Activated naive CD8-positive, alpha-beta T cell treated with anti-CD3 and anti-CD28 coated beads, Interleukin-2, amount 10 ng/mL, durations not matched to agents 7 days and 5 days (primary cell): Measurements from ENCODE around the gene ZNF180. TPM values are rescaled to one million over a fixed set of nuclear protein-coding genes. Genes with fewer than 3 reads are reported as not detected.
A peak's percentile ranks its signal among the peaks of the same experiment; 100 is the strongest.
"Not testable (repeated sequence)": the region's sequence is repeated elsewhere in the genome, so short reads cannot be mapped to it uniquely, and the experiment has no call there.

Source experiments
- ATAC-seq: fragments of 150-1000 bp; cut with Tn5 transposase; one replicate; pipeline ENCODE4 v1.10.0; 2021; ENCODE audit warnings: low read depth, moderate library complexity
- POLR2A ChIA-PET: fragments of 350-600 bp; sonication (Branson Sonifier 250); formaldehyde crosslinking; loops from one replicate; lab custom pipeline; 2021; ENCODE audit warnings: antibody characterized with exemption; lab: Charles Lee
- DNase-seq: peaks from one replicate; pipeline ENCODE4 v3.0.0; 2021
- H3K27ac Mint-ChIP-seq: one replicate; pipeline ENCODE4 v1.8.0; 2022; ENCODE audit warnings: mild to moderate bottlenecking, mixed read lengths
- H3K27me3 Mint-ChIP-seq: one replicate; pipeline ENCODE4 v1.8.0; 2022; ENCODE audit warnings: mild to moderate bottlenecking, moderate library complexity, mixed read lengths
- H3K36me3 Mint-ChIP-seq: one replicate; pipeline ENCODE4 v1.8.0; 2021; ENCODE audit warnings: mild to moderate bottlenecking, mixed read lengths
- H3K4me1 Mint-ChIP-seq: one replicate; pipeline ENCODE4 v1.8.0; 2021; ENCODE audit warnings: mixed read lengths
- H3K4me3 Mint-ChIP-seq: one replicate; pipeline ENCODE4 v1.8.0; 2022; ENCODE audit warnings: mild to moderate bottlenecking, moderate library complexity, mixed read lengths
- H3K9me3 Mint-ChIP-seq: one replicate; pipeline ENCODE4 v1.8.0; 2021; ENCODE audit warnings: mixed read lengths
- total RNA-seq, 2 experiments: library from RNA; stranded (reverse); gene quantifications; one replicate each; pipeline ENCODE4 v1.2.3, GENCODE V29; 2021

ZNF180 gene
- total RNA-seq = 10 to 100 TPM; 15.4 to 16.4 TPM

DNA sequence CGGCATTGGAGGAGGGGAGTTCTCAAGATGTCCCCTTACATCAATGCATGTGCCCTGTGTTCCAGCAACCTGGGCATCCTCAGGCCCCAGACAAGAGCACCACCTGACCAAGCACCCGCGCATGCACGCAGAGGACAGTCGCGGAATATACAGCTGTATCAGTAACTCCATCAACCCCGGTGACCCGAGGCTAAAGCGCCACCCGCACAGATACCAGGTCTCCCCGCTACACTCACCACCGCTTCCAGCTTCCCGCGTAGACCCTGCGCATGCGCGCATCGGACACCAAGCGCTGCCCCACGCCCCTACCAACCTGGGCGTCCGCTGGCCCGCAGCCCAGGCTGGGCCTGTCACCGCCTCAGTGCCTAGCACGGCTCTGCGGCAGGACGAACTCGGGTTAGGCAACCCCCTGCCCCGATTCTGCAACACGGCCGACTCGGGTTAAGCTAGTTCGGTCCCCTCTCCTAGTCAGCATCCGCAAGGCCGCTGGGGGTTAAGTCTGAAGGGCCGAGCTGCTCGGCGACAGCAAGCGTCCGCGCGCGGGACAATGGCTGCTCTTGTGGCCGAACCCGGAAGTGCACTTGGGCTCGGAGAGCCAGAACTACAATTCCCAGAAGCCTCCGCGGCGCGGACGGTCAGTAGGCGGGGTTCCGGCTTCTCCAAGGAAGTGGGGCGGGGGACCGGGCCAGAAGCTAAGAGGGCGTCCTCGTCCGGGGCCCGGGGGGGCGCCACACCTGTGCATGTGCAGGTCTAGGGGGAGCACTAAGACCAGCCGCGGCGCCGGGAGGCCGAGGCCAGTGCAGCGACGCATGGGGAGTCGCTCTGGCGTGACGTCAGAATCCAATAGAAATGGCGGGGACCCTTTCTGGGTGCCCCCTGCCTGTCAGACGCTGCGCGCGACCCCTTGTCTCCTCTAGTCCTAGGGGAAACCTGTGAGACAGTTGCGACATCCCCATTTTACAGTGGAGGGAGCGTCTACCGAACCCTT is at the start of gene ZNF180:
Gene ZNF180, minus strand, starts transcription at position 561 of the 988 bp plus-strand sequence. CDS start 3,188 bp downstream, outside the sequence.
- H3K27me3 Mint-ChIP-seq = peaks cover 4% of the 10 kb centered on the region
- peaks cover 28% of the 10 kb centered on the region for H3K9me3 Mint-ChIP-seq
- POLR2A ChIA-PET = interaction anchor here (1.0 to 1.7 kb wide), 5 partner anchors 195 to 565 kb away, joined by 3 to 10 read pairs (median 5); partner anchors contain the start of genes ZNF224, ZNF226, ZNF233 and ZNF235
- H3K4me1 Mint-ChIP-seq = peaks cover 24% of the 10 kb centered on the region
- peak within 1 kb of the TSS; percentile 98 for H3K4me3 Mint-ChIP-seq
- peak within 1 kb of the TSS; percentile 93 for H3K27ac Mint-ChIP-seq
- ATAC-seq = peak; percentile 92
- peaks cover 48% of the 10 kb centered on the region for H3K36me3 Mint-ChIP-seq
- DNase-seq = peak; percentile 97

DNA sequence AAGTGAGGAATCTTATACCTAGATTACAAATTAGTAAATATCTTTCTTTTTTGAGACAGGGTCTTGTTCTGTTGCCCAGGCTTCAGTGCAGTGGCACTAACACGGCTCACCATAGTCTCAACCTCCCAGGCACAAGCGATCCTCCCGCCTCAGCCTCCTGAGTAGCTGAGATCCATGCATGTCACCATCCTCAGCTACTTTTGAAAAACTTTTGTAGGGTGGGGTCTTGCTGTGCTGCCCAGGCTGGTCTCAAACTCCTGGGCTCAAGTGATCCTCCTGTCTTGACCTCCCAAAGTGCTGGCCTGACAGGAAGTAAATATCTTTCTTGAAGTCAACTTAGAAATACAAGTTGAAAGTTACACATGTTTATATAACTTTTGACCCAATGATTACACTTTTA is 49.2 kb upstream of the ZNF180 start:
- POLR2A ChIA-PET = no interaction called here
- peaks cover 20% of the 10 kb centered on the region for H3K9me3 Mint-ChIP-seq
- no peak for ATAC-seq
- no peak overlapping the region for H3K4me3 Mint-ChIP-seq
- H3K4me1 Mint-ChIP-seq = peaks cover 6% of the 10 kb centered on the region
- DNase-seq = no peak
- no peak overlapping the region for H3K27ac Mint-ChIP-seq
- H3K27me3 Mint-ChIP-seq = peaks cover 3% of the 10 kb centered on the region
- H3K36me3 Mint-ChIP-seq = peaks cover 2% of the 10 kb centered on the region

DNA sequence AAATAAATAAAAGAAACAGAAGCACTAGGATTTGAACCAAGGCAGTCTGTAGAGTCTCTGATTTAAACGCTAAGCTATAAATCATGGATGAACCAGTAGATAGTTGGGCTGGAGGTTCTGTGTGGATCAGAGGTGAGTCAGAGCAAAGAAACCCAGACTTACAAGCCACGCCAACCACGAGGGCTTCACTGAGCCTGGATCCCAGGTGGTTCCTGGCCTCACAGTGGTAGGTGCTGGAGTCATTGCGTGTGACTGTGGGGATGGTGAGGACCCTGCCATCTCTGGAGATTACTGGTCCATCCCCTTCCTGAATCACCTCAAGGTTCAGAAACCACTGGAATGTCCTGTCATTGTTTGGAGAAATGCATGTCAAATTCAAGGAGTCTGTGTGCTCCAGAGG is 48.4 kb upstream of the ZNF180 start:
- H3K9me3 Mint-ChIP-seq = peaks cover 20% of the 10 kb centered on the region
- H3K27ac Mint-ChIP-seq = no peak overlapping the region
- POLR2A ChIA-PET = no interaction called here
- H3K36me3 Mint-ChIP-seq = peaks cover 2% of the 10 kb centered on the region
- DNase-seq (no peak), ATAC-seq (no peak)
- no peak overlapping the region for H3K4me3 Mint-ChIP-seq
- peaks cover 5% of the 10 kb centered on the region for H3K4me1 Mint-ChIP-seq
- peaks cover 5% of the 10 kb centered on the region for H3K27me3 Mint-ChIP-seq

DNA sequence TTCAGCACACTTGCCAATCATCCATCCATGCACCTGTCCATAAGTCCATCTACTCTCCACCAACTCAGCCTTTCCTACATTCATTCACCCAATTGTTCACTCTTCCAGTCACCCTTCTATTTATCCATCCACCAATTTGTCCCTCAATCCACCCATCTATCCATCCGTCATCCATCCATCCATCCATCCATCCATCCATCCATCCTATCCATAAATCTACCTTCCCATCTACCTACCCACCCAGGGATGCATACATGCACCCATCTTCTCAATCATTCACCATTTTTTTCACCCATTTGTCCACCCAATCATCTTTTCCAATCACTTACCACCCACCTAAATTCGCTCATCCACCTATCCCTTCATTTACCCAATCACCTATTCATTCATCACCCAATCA is 43.7 kb upstream of the ZNF180 start:
- no peak for ATAC-seq
- Mint-ChIP-seq H3K9me3 (peaks cover 10% of the 10 kb centered on the region), H3K27me3 (peaks cover 2% of the 10 kb centered on the region), H3K4me3 (no peak overlapping the region), H3K36me3 (no peaks in the 10 kb centered on the region), H3K4me1 (no peaks in the 10 kb centered on the region), H3K27ac (no peak overlapping the region)
- POLR2A ChIA-PET = no interaction called here
- DNase-seq = no peak

DNA sequence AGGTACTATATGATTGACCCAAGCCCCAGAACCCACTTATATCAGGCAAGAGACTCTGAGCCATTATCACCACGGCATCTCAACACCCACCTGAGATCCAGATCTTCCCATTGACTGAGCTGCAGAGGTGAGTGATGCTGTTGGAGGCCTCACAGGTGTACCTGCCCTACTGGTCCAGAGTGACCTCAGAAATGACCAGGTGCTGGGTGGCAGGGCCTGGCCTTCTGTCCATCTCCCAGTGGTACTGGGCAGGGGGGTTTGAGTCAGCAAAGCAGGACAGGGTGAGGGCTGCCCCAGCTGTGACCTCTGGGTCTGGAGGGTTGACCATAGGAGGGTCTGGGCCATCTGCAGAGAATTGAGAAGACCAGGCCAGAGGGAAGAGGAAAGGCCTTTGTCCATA is 42.3 kb upstream of the ZNF180 start:
- ATAC-seq = no peak
- POLR2A ChIA-PET = no interaction called here
- Mint-ChIP-seq H3K27me3 (peaks cover 2% of the 10 kb centered on the region), H3K4me1 (no peaks in the 10 kb centered on the region), H3K9me3 (peaks cover 12% of the 10 kb centered on the region), H3K36me3 (peaks cover 1% of the 10 kb centered on the region), H3K4me3 (no peak overlapping the region), H3K27ac (no peak overlapping the region)
- no peak for DNase-seq

DNA sequence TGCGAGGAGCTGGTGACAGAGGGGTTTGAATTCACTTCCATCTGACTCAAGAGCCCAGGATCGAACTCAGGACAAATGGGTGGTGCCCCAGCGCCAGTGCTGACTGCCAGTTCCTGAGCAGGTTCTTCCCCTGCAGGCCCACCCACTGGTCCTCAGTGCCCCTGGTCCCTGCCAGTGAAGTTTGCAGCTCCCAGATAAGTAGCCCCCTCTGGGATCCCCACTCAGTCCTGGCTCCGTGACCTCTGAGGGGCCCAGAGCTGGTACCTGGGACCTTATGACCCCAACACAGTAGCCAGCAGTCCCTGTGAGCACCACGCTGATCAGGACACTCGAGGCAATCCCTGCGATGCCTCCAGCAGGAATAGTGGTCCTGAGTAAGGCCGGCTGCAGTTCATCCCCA is 40.4 kb upstream of the ZNF180 start:
- Mint-ChIP-seq H3K9me3 (peaks cover 18% of the 10 kb centered on the region), H3K36me3 (peaks cover 1% of the 10 kb centered on the region), H3K27ac (no peak overlapping the region), H3K4me1 (no peaks in the 10 kb centered on the region), H3K4me3 (no peak overlapping the region), H3K27me3 (peaks cover 2% of the 10 kb centered on the region)
- POLR2A ChIA-PET = no interaction called here
- DNase-seq (no peak), ATAC-seq (no peak)

DNA sequence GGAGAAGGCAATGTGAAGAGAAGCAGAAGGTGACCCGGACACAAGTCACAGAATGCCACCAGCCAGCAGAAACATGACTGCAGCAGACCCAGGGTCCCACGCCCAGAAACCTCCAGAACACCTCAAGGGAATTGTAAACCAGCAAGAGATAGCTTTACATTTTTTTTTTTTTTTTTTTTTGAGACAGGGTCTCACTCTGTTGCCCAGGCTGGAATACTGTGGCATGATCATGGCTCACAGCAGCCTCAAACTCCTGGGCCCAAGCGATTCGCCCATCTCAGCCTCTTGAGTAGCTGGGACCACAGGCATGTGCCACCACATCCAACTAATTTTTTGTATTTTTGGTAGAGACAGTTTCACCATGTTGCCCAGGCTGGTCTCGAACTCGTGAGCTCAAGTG is 39.7 kb upstream of the ZNF180 start:
- POLR2A ChIA-PET = no interaction called here
- Mint-ChIP-seq H3K4me1 (no peaks in the 10 kb centered on the region), H3K36me3 (peaks cover 1% of the 10 kb centered on the region), H3K27ac (no peak overlapping the region), H3K4me3 (no peak overlapping the region), H3K9me3 (peaks cover 20% of the 10 kb centered on the region), H3K27me3 (peaks cover 2% of the 10 kb centered on the region)
- DNase-seq (no peak), ATAC-seq (no peak)

DNA sequence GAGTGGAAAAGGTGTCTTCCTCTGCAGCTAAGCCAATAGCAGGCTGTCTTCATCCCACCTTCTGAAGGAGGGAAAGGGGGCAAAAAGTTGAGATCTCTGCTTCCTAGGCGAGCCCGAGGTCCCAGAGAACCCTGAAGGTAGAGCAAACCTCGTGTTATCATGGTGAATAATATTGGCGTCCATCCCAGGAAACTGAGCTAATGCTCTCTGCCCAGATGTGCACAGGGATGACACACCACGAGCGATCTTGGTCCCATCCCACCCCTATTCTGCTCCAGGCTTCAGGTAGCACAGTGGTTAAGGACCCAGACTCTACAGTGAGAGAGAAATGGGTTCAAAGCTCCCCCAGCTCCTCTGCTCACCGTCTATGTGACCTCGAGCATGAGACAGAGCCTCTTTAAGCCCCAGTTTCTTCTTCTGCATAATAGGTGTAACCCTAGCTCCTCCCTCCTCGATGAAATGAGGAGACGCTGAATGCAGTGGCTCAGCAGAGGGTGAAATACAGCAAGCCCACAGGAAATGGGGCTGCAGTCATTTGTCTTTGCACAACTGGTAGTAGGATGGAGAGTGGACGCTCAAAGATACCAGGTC is 39.0 kb upstream of the ZNF180 start:
- H3K9me3 Mint-ChIP-seq = peaks cover 21% of the 10 kb centered on the region
- POLR2A ChIA-PET = no interaction called here

DNA sequence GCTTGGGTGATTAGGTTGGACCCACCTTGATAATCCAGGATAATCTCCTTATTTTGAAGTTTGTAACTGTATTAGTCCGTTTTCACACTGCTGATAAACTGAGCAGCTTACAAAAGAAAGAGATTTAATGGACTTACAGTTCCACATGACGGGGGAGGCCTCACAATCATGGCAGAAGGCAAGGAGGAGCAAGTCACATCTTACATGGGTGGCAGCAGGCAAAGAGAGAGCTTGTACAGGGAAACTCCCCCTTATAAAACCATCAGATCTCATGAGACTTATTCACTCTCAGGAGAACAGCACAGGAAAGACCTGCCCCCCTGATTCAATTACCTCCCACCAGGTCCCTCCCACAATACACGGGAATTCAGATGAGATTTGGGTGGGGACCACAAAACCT is 35.0 kb upstream of the ZNF180 start:
- H3K27me3 Mint-ChIP-seq, H3K27ac Mint-ChIP-seq, H3K36me3 Mint-ChIP-seq, ATAC-seq, H3K4me1 Mint-ChIP-seq, DNase-seq, H3K4me3 Mint-ChIP-seq, POLR2A ChIA-PET: not testable (repeated sequence)
- H3K9me3 Mint-ChIP-seq = peaks cover 17% of the 10 kb centered on the region

More for the DNA sequence above, 39.0 kb upstream of the ZNF180 start:
- Mint-ChIP-seq H3K36me3 (peaks cover 1% of the 10 kb centered on the region), H3K27me3 (peaks cover 2% of the 10 kb centered on the region), H3K4me1 (no peaks in the 10 kb centered on the region), H3K4me3 (no peak overlapping the region), H3K27ac (no peak overlapping the region)
- ATAC-seq (no peak), DNase-seq (no peak)

DNA sequence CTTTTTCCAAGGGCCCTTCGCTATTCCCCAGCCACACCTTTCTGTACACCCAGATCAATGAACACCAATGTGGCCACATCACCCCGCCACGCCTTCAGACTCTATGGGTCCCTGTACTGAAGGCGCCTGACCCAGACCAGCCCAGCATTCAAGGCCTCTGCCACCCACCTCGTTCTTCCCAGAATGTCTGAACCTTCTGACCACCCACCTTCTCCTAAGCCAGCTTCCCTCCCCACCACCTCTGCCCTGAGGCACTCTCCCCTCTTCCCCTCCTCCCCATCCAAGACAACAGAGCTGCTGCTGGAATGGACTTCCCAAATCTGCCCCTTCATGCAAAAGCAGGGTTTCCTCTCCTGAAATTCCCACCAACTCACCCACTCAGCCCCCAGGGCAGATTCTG is 32.5 kb upstream of the ZNF180 start:
- no peak for ATAC-seq
- POLR2A ChIA-PET = no interaction called here
- H3K27ac Mint-ChIP-seq = no peak overlapping the region
- H3K27me3 Mint-ChIP-seq = no peaks in the 10 kb centered on the region
- DNase-seq = no peak
- H3K4me1 Mint-ChIP-seq = no peaks in the 10 kb centered on the region
- H3K4me3 Mint-ChIP-seq = no peak overlapping the region
- peaks cover 19% of the 10 kb centered on the region for H3K9me3 Mint-ChIP-seq
- H3K36me3 Mint-ChIP-seq = peaks cover 2% of the 10 kb centered on the region

DNA sequence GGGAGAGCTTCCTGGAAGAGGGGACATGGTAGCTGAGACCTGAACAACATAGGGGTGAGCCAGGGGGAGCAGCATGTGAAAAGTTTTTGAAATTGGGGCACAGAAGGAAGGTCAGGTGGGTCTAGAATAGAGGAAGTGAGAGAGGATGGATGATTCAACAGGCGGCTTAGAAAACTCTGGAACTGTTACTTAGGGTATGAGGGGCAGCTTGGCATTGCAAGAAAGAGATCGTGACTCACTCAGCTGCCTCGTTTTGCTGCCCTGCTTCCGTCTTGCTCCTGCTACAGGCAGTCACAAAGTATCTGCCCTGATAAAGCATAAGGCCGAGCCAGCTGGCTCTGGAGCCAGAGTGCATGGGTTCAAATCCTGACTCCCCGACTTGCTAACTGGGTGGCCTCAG is 30.5 kb upstream of the ZNF180 start:
- ATAC-seq = no peak

DNA sequence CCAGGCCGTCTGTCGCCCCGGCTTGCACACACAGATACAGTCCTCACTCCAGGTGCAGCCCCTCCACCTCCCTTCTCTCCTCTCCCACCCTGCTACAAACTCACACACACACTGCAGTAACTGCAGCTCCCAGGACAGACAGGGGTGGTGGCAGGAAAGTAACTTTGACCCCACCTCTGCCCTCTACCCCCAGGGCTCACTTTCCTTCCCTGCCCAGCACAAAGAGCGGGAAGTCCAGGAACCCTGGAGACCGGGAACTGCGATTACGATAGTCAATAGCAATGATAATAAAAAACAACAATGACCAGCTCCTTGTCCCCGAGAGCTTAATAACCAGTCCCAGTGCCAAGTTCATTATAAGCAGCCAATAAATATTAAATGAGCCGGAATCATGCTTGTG is 29.2 kb upstream of the ZNF180 start, which contains the start of gene CEACAM20:
Gene CEACAM20, minus strand, starts transcription at position 140 of the 400 bp plus-strand sequence. CDS start 166 bp downstream, outside the sequence.
- no peak for ATAC-seq
- Mint-ChIP-seq H3K36me3 (peaks cover 2% of the 10 kb centered on the region), H3K27me3 (no peaks in the 10 kb centered on the region), H3K27ac (no peak within 1 kb of the TSS), H3K4me1 (no peaks in the 10 kb centered on the region), H3K9me3 (peaks cover 8% of the 10 kb centered on the region), H3K4me3 (no peak within 1 kb of the TSS)
- POLR2A ChIA-PET = no interaction called here
- DNase-seq = no peak

More for the DNA sequence above, 30.5 kb upstream of the ZNF180 start:
- Mint-ChIP-seq H3K4me1 (no peaks in the 10 kb centered on the region), H3K36me3 (peaks cover 2% of the 10 kb centered on the region), H3K27me3 (no peaks in the 10 kb centered on the region), H3K9me3 (peaks cover 10% of the 10 kb centered on the region), H3K27ac (no peak overlapping the region), H3K4me3 (no peak overlapping the region)
- POLR2A ChIA-PET = no interaction called here
- no peak for DNase-seq

DNA sequence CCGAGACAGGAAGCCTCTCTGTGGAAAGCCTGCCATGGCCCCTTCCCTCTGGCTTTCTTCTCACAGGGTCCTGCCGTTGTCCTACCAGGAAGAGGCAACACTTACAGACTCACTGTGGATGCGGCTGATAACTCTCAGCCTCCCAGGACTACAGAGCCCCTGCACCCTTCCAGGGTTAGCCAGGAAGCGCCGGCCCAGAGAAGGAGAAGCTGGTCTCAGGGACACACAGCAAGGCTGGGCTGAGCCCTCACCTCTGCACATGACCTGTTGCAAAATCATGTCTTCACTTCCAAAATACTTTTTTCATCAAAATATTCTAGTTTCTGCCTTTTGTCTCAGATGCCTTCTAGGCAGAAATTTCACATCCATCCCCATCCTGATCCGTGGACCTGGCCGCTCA is 27.2 kb upstream of the ZNF180 start:
- no peak overlapping the region for H3K27ac Mint-ChIP-seq
- H3K27me3 Mint-ChIP-seq = no peaks in the 10 kb centered on the region
- ATAC-seq (no peak), DNase-seq (no peak)
- no peak overlapping the region for H3K4me3 Mint-ChIP-seq
- H3K36me3 Mint-ChIP-seq = peaks cover 2% of the 10 kb centered on the region
- H3K9me3 Mint-ChIP-seq = peaks cover 8% of the 10 kb centered on the region
- H3K4me1 Mint-ChIP-seq = no peaks in the 10 kb centered on the region
- POLR2A ChIA-PET = no interaction called here
